ENCODE results near the gene ARPC1B. TPM values are rescaled to one million over a fixed set of nuclear protein-coding genes. Genes with fewer than 3 reads are reported as not detected.

ARPC1B gene
- total and polyA plus RNA-seq, 2 of the 8 experiments (the other 6 are each of a cell fraction or from before 2014, with no cell fraction given) = 64.5 to 115 TPM

- TF ChIP-seq HDAC6 (IDR thresholded peaks at IDR 0.05; ENCODE audit: low read depth, low read length) (no peak), RFX5 (IDR thresholded peaks at IDR 0.05; ENCODE audit: borderline replicate concordance, low read depth, low read length) (no peak), CEBPB (IDR thresholded peaks at IDR 0.05; ENCODE audit: low read depth, low read length) (no peak), POLR2AphosphoS5 (IDR thresholded peaks at IDR 0.05; ENCODE audit: low read depth, low read length) (no peak), SIX5 (IDR thresholded peaks at IDR 0.05; ENCODE audit: low read depth, low read length) (no peak), SIN3A (conservative IDR thresholded peaks at IDR 0.05 in 1 of 2, IDR thresholded peaks at IDR 0.05 in 1 of 2; ENCODE audit: low read depth in 1 of 2, low read length in 2 of 2) (no peak), JUN (IDR thresholded peaks at IDR 0.05; ENCODE audit: low read depth, low read length) (no peak), RAD21 (IDR thresholded peaks at IDR 0.05 in 1 of 2, conservative IDR thresholded peaks at IDR 0.05 in 1 of 2; ENCODE audit: low read depth in 2 of 2, low read length in 2 of 2) (no peak)
These were observed 30.4 kb downstream of the ARPC1B start (continued) for GRCh38 chr7:99404977-99405320.

Measured in H1 (cell line).